Astrocyte (in vitro differentiated cells and primary cell): Measurements from ENCODE around the gene WIZ. TPM values are rescaled to one million over a fixed set of nuclear protein-coding genes. Genes with fewer than 3 reads are reported as not detected.

Experiments
- DNase-seq: peaks from one replicate; pipeline ENCODE4 v3.0.0-alpha.2; 2010; ENCODE audit warnings: low read depth
- FAIRE-seq: peaks from 2 replicates; lab custom pipeline; 2011; peaks lifted over from hg19 to GRCh38; lab: Jason Lieb, UNC
- H2AFZ ChIP-seq: 2 replicates; pipeline ENCODE4 v1.6.0; 2012; ENCODE audit warnings: low read depth, low read length, inconsistent platforms
- H3K27ac ChIP-seq: 2 replicates; pipeline ENCODE4 v1.5.1; 2011; ENCODE audit warnings: low read depth, low read length, inconsistent platforms
- H3K27me3 ChIP-seq: 2 replicates; pipeline ENCODE4 v1.6.0; 2011; ENCODE audit warnings: low read length, inconsistent platforms; ENCODE audit not compliant: insufficient read depth
- H3K36me3 ChIP-seq: 2 replicates; pipeline ENCODE4 v1.5.1; 2011; ENCODE audit warnings: low read length, inconsistent platforms; ENCODE audit not compliant: insufficient read depth
- H3K4me1 ChIP-seq: 2 replicates; pipeline ENCODE4 v1.5.1; 2011; ENCODE audit warnings: low read length, inconsistent platforms; ENCODE audit not compliant: insufficient read depth
- H3K4me2 ChIP-seq: 2 replicates; pipeline ENCODE4 v1.6.0; 2012; ENCODE audit warnings: low read length, inconsistent platforms
- H3K4me3 ChIP-seq: 2 replicates; pipeline ENCODE4 v1.5.1; 2011; ENCODE audit warnings: low read depth, mild to moderate bottlenecking, low read length, inconsistent platforms; ENCODE audit not compliant: insufficient read depth
- H3K79me2 ChIP-seq: 2 replicates; pipeline ENCODE4 v1.6.0; 2012; ENCODE audit warnings: mild to moderate bottlenecking, low read length, inconsistent platforms; ENCODE audit not compliant: insufficient read depth
- H3K9ac ChIP-seq: 2 replicates; pipeline ENCODE4 v1.6.0; 2012; ENCODE audit warnings: mild to moderate bottlenecking, low read length, inconsistent platforms
- H3K9me3 ChIP-seq: 2 replicates; pipeline ENCODE4 v1.5.1; 2012; ENCODE audit warnings: low read depth, mild to moderate bottlenecking, low read length, inconsistent platforms; ENCODE audit not compliant: insufficient read depth
- H4K20me1 ChIP-seq: 2 replicates; pipeline ENCODE4 v1.6.0; 2012; ENCODE audit warnings: low read length, inconsistent platforms; ENCODE audit not compliant: insufficient read depth
- H3K27ac Mint-ChIP-seq: one replicate; pipeline ENCODE4 v1.8.0; 2021; ENCODE audit warnings: mild to moderate bottlenecking, mixed read lengths; ENCODE audit not compliant: unreplicated experiment
- H3K27me3 Mint-ChIP-seq: one replicate; pipeline ENCODE4 v1.8.0; 2021; ENCODE audit warnings: low read depth, mixed read lengths; ENCODE audit not compliant: unreplicated experiment
- H3K36me3 Mint-ChIP-seq: one replicate; pipeline ENCODE4 v1.8.0; 2021; ENCODE audit warnings: low read depth, mixed read lengths; ENCODE audit not compliant: unreplicated experiment
- H3K4me1 Mint-ChIP-seq: one replicate; pipeline ENCODE4 v1.8.0; 2021; ENCODE audit warnings: low read depth, mixed read lengths; ENCODE audit not compliant: unreplicated experiment
- H3K4me3 Mint-ChIP-seq: one replicate; pipeline ENCODE4 v1.8.0; 2021; ENCODE audit warnings: mild to moderate bottlenecking, moderate library complexity, mixed read lengths; ENCODE audit not compliant: unreplicated experiment
- H3K9me3 Mint-ChIP-seq: one replicate; pipeline ENCODE4 v1.8.0; 2021; ENCODE audit warnings: mild to moderate bottlenecking, mixed read lengths; ENCODE audit not compliant: unreplicated experiment
- CTCF ChIP-seq: IDR thresholded peaks from 2 replicates; pipeline ENCODE4 v1.5.1; 2011; ENCODE audit warnings: low read depth, mild to moderate bottlenecking, inconsistent platforms, low read length, moderate library complexity; ENCODE audit not compliant: insufficient read depth
- EZH2 ChIP-seq: IDR thresholded peaks from 2 replicates; pipeline ENCODE4 v1.6.1; 2012; ENCODE audit warnings: mild to moderate bottlenecking, low read length, inconsistent platforms; ENCODE audit not compliant: insufficient read depth
- total RNA-seq: library from RNA; stranded (reverse); gene quantifications from 2 replicates; pipeline ENCODE4 v1.2.1, GENCODE V29; 2021

The WIZ gene
- total RNA-seq, 1 donor from 2014 or later: 43.8 TPM

GRCh38 chr19:15445227-15445605 is 4.5 kb downstream of the WIZ start:
- TF ChIP-seq EZH2 (no peak), CTCF (no peak)
- H2AFZ ChIP-seq: no peak overlapping the region
- no peaks in the 10 kb centered on the region for H3K79me2 ChIP-seq
- Mint-ChIP-seq H3K36me3 (peaks cover 16% of the 10 kb centered on the region), H3K4me3 (no peak overlapping the region), H3K27me3 (no peaks in the 10 kb centered on the region), H3K4me1 (no peaks in the 10 kb centered on the region), H3K27ac (no peak overlapping the region), H3K9me3 (no peaks in the 10 kb centered on the region)
- H3K9ac ChIP-seq: no peak overlapping the region
- H3K4me3 ChIP-seq: no peak overlapping the region
- H3K27ac ChIP-seq: no peak overlapping the region
- no peaks in the 10 kb centered on the region for H3K4me1 ChIP-seq
- no peaks in the 10 kb centered on the region for H4K20me1 ChIP-seq
- DNase-seq (no peak), FAIRE-seq (no peak)
- H3K4me2 ChIP-seq: no peak overlapping the region
- no peaks in the 10 kb centered on the region for H3K27me3 ChIP-seq
- no peaks in the 10 kb centered on the region for H3K36me3 ChIP-seq
- no peaks in the 10 kb centered on the region for H3K9me3 ChIP-seq

GRCh38 chr19:15444505-15445226 is 5.1 kb downstream of the WIZ start:
- Histone ChIP-seq H3K9me3 (no peaks in the 10 kb centered on the region), H3K27me3 (no peaks in the 10 kb centered on the region), H3K36me3 (no peaks in the 10 kb centered on the region), H3K79me2 (no peaks in the 10 kb centered on the region), H3K27ac (no peak overlapping the region), H3K4me1 (no peaks in the 10 kb centered on the region), H3K4me3 (no peak overlapping the region), H2AFZ (no peak overlapping the region), H3K9ac (no peak overlapping the region), H3K4me2 (no peak overlapping the region), H4K20me1 (no peaks in the 10 kb centered on the region)
- H3K9me3 Mint-ChIP-seq: no peaks in the 10 kb centered on the region
- H3K27me3 Mint-ChIP-seq: no peaks in the 10 kb centered on the region
- H3K4me1 Mint-ChIP-seq: no peaks in the 10 kb centered on the region
- no peak for FAIRE-seq
- no peak overlapping the region for H3K27ac Mint-ChIP-seq
- no peak overlapping the region for H3K4me3 Mint-ChIP-seq
- DNase-seq: no peak
- no peak for TF ChIP-seq CTCF
- TF ChIP-seq EZH2: no peak
- H3K36me3 Mint-ChIP-seq: peaks cover 16% of the 10 kb centered on the region

GRCh38 chr19:15443838-15444237 is 5.9 kb downstream of the WIZ start:
- peaks cover 16% of the 10 kb centered on the region for H3K36me3 Mint-ChIP-seq
- Histone ChIP-seq H3K4me3 (no peak overlapping the region), H4K20me1 (no peaks in the 10 kb centered on the region), H3K4me1 (no peaks in the 10 kb centered on the region), H3K9ac (no peak overlapping the region), H3K4me2 (no peak overlapping the region), H3K27ac (no peak overlapping the region), H3K36me3 (no peaks in the 10 kb centered on the region), H3K79me2 (no peaks in the 10 kb centered on the region), H3K9me3 (no peaks in the 10 kb centered on the region), H2AFZ (no peak overlapping the region), H3K27me3 (no peaks in the 10 kb centered on the region)
- DNase-seq (no peak), FAIRE-seq (no peak)
- no peaks in the 10 kb centered on the region for H3K9me3 Mint-ChIP-seq
- H3K27ac Mint-ChIP-seq: no peak overlapping the region
- H3K27me3 Mint-ChIP-seq: no peaks in the 10 kb centered on the region
- no peak for TF ChIP-seq CTCF
- no peak for TF ChIP-seq EZH2
- no peaks in the 10 kb centered on the region for H3K4me1 Mint-ChIP-seq
- no peak overlapping the region for H3K4me3 Mint-ChIP-seq
